Nephron (organoid): Measurements from ENCODE around the gene UNC119.

ENCODE experiments used
- H3K27ac Mint-ChIP-seq, 3 experiments: 2 replicates each; pipeline ENCODE4 v1.8.0; 2020; ENCODE audit warnings: mixed read lengths in 3 of 3, mild to moderate bottlenecking in 2 of 3, moderate library complexity in 1 of 3
- H3K27me3 Mint-ChIP-seq: 2 replicates; pipeline ENCODE4 v1.8.0; 2021; ENCODE audit warnings: low read depth, mild to moderate bottlenecking, moderate library complexity, mixed read lengths
- H3K36me3 Mint-ChIP-seq: 2 replicates; pipeline ENCODE4 v1.8.0; 2020; ENCODE audit warnings: low read depth, mixed read lengths
- H3K4me1 Mint-ChIP-seq: 2 replicates; pipeline ENCODE4 v1.8.0; 2020; ENCODE audit warnings: mixed read lengths
- H3K4me3 Mint-ChIP-seq, 3 experiments: 2 replicates each; pipeline ENCODE4 v1.8.0; 2020; ENCODE audit warnings: mild to moderate bottlenecking in 3 of 3, mixed read lengths in 3 of 3, moderate library complexity in 2 of 3
- H3K9me3 Mint-ChIP-seq: 2 replicates; pipeline ENCODE4 v1.8.0; 2020; ENCODE audit warnings: mixed read lengths
- TF ChIP-seq, protein P1 (sequence below), 3 experiments: fragments of 200-600 bp; sonication (generic); IDR thresholded peaks; one replicate each; pipeline ENCODE4 v1.5.0; 2021; ENCODE audit warnings: antibody characterized with exemption in 3 of 3; ENCODE audit not compliant: unreplicated experiment in 3 of 3

UNC119 gene

DNA sequence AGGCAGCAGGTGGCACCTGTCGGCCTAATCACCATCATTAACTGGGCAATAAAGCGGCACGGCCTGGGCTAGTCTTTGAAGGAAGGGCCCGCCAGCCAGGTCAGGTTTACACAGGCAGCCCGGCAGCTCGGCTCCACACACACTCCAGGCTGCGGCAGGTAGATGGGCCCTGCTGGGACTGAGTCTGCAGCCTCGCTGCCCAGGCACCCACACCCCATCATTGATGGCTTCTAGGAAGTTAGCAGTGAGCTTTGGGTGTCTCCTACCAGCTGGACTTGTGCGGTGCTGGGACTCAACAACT, 53.1 kb downstream of the UNC119 start:
- Mint-ChIP-seq H3K4me1 (peaks cover 11% of the 10 kb centered on the region), H3K27ac (no peak overlapping the region), H3K36me3 (no peaks in the 10 kb centered on the region), H3K27me3 (peaks cover 8% of the 10 kb centered on the region), H3K4me3 (no peak overlapping the region), H3K9me3 (no peaks in the 10 kb centered on the region)
- TF ChIP-seq, protein P1, sequence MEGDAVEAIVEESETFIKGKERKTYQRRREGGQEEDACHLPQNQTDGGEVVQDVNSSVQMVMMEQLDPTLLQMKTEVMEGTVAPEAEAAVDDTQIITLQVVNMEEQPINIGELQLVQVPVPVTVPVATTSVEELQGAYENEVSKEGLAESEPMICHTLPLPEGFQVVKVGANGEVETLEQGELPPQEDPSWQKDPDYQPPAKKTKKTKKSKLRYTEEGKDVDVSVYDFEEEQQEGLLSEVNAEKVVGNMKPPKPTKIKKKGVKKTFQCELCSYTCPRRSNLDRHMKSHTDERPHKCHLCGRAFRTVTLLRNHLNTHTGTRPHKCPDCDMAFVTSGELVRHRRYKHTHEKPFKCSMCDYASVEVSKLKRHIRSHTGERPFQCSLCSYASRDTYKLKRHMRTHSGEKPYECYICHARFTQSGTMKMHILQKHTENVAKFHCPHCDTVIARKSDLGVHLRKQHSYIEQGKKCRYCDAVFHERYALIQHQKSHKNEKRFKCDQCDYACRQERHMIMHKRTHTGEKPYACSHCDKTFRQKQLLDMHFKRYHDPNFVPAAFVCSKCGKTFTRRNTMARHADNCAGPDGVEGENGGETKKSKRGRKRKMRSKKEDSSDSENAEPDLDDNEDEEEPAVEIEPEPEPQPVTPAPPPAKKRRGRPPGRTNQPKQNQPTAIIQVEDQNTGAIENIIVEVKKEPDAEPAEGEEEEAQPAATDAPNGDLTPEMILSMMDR (IDR thresholded peaks at IDR 0.05; ENCODE audit: unreplicated experiment in 3 of 3) = no peak

DNA sequence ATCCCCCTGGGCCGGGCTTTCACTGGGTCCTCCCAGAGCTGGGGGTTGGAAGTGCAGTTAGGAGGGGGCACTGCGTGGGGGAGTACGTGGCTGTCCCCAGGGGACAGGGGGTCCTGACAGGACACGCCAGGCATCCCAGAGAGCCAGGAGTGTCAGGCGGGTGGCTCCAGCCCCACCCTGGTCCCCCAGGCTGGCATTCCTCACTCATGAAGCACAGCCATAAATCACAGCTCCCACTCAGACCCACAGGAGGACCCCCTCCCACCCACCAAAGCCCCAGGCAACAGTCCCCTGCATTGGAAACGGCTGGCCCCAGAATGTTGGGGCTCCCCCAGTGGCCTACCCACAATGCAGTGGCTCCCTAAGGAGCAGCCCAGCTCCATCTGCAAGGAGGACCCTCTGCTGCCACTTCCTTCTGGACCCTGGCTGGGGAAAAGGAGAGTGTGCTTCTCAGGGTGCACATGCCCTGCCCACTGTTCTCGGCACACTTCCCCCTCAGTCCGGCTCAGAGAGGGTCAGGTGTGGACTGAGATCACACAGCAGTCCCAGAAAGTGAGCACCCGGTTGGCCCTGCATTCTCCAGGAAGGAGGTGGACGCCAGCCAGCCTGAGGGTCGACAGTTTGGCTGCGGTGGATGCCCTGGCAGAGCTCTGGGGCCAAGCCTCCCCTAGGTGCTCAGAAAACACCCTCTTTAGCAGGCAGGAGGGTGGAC, 53.6 kb downstream of the UNC119 start:
- TF ChIP-seq, protein P1 (IDR thresholded peaks at IDR 0.05; ENCODE audit: unreplicated experiment in 3 of 3) = no peak
- Mint-ChIP-seq H3K27ac (no peak overlapping the region), H3K4me3 (no peak overlapping the region), H3K36me3 (no peaks in the 10 kb centered on the region), H3K4me1 (peaks cover 11% of the 10 kb centered on the region), H3K27me3 (peaks cover 8% of the 10 kb centered on the region), H3K9me3 (no peaks in the 10 kb centered on the region)

DNA sequence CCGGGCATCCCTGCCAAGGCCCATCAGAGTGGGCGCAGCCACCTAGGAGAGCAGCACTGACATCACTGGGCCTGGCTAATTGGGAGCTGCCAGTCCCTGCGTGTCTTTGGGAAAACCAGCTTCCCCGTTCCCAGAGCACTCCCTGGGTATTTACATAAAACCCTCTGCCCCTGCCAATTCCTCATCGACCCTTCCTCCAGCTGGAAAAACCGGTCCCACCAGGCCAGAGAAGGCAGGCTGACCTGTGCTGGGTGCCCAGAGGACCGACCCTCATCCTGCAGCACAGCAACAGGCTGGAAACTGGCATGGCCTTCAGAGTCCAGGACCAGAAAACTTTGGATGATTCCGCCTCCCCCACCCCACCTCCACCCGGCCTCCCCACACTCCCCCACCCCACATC, 54.5 kb downstream of the UNC119 start:
- no peak overlapping the region for H3K4me3 Mint-ChIP-seq
- no peaks in the 10 kb centered on the region for H3K36me3 Mint-ChIP-seq
- H3K9me3 Mint-ChIP-seq = no peaks in the 10 kb centered on the region
- peaks cover 8% of the 10 kb centered on the region for H3K27me3 Mint-ChIP-seq
- H3K27ac Mint-ChIP-seq = no peak overlapping the region
- H3K4me1 Mint-ChIP-seq = peaks cover 11% of the 10 kb centered on the region
- TF ChIP-seq, protein P1 (IDR thresholded peaks at IDR 0.05; ENCODE audit: unreplicated experiment in 3 of 3) = no peak
